Mesendoderm (in vitro differentiated cells): ENCODE measurements around the gene S100A7.

Experiments used
- DNase-seq: peaks from one replicate; pipeline ENCODE4 v3.0.0; 2013
- H2AK5ac ChIP-seq: 2 replicates; pipeline ENCODE4 v1.6.1; 2013; ENCODE audit warnings: low read length, inconsistent platforms
- H2BK120ac ChIP-seq: 2 replicates; pipeline ENCODE4 v1.6.1; 2013; ENCODE audit warnings: low read depth, mild to moderate bottlenecking, low read length, moderate library complexity, mixed read lengths
- H2BK15ac ChIP-seq: replicated peaks from 2 replicates; pipeline ENCODE4 v1.6.1; 2013; ENCODE audit warnings: low read depth, mild to moderate bottlenecking, moderate library complexity
- H2BK5ac ChIP-seq: 2 replicates; pipeline ENCODE4 v1.6.1; 2013; ENCODE audit warnings: low read length, inconsistent platforms
- H3K18ac ChIP-seq: 2 replicates; pipeline ENCODE4 v1.6.1; 2013; ENCODE audit warnings: mild to moderate bottlenecking, low read length, mixed read lengths
- H3K23ac ChIP-seq: one replicate; pipeline ENCODE4 v1.6.1; 2013; ENCODE audit warnings: low read length
- H3K27ac ChIP-seq: 2 replicates; pipeline ENCODE4 v1.5.1; 2013; ENCODE audit warnings: low read depth, mild to moderate bottlenecking, inconsistent platforms, low read length, moderate library complexity
- H3K27me3 ChIP-seq: 2 replicates; pipeline ENCODE4 v1.6.1; 2013; ENCODE audit warnings: low read length, control low read depth, mild to moderate bottlenecking, inconsistent platforms; ENCODE audit not compliant: insufficient read depth, poor library complexity
- H3K36me3 ChIP-seq: 2 replicates; pipeline ENCODE4 v1.6.1; 2013; ENCODE audit warnings: low read length, inconsistent platforms; ENCODE audit not compliant: control insufficient read depth, insufficient read depth
- H3K4ac ChIP-seq: one replicate; pipeline ENCODE4 v1.6.1; 2013; ENCODE audit warnings: low read depth, mild to moderate bottlenecking, low read length, moderate library complexity
- H3K4me1 ChIP-seq: 2 replicates; pipeline ENCODE4 v1.6.1; 2013; ENCODE audit warnings: low read depth, low read length, inconsistent platforms; ENCODE audit not compliant: control insufficient read depth
- H3K4me2 ChIP-seq: 2 replicates; pipeline ENCODE4 v1.6.1; 2013; ENCODE audit warnings: low read length
- H3K4me3 ChIP-seq: 2 replicates; pipeline ENCODE4 v1.5.1; 2013; ENCODE audit warnings: mild to moderate bottlenecking, low read length
- H3K56ac ChIP-seq: one replicate; pipeline ENCODE4 v1.6.1; 2013; ENCODE audit warnings: low read length
- H3K79me1 ChIP-seq: 2 replicates; pipeline ENCODE4 v1.6.1; 2013; ENCODE audit warnings: low read length, inconsistent platforms
- H3K79me2 ChIP-seq: 2 replicates; pipeline ENCODE4 v1.6.1; 2013; ENCODE audit warnings: mild to moderate bottlenecking, low read length; ENCODE audit not compliant: control insufficient read depth, insufficient read depth
- H3K9ac ChIP-seq: 2 replicates; pipeline ENCODE4 v1.6.1; 2013; ENCODE audit warnings: low read length, inconsistent platforms
- H4K5ac ChIP-seq: one replicate; pipeline ENCODE4 v1.6.1; 2013; ENCODE audit warnings: low read length
- H4K8ac ChIP-seq: one replicate; pipeline ENCODE4 v1.6.1; 2013; ENCODE audit warnings: low read depth, mild to moderate bottlenecking, control low read depth, low read length, moderate library complexity
- WGBS: extraction: QIAGEN DNeasy Blood & Tissue Kit; methylation state at CpG from one replicate; pipeline ENCODE4 v1.1.7; 2013; ENCODE audit warnings: low lambda C conversion rate, missing lambda C conversion rate; ENCODE audit not compliant: insufficient coverage; ENCODE audit errors: extremely low coverage; 5-methylcytosine and 5-hydroxymethylcytosine counted together

Gene S100A7

DNA sequence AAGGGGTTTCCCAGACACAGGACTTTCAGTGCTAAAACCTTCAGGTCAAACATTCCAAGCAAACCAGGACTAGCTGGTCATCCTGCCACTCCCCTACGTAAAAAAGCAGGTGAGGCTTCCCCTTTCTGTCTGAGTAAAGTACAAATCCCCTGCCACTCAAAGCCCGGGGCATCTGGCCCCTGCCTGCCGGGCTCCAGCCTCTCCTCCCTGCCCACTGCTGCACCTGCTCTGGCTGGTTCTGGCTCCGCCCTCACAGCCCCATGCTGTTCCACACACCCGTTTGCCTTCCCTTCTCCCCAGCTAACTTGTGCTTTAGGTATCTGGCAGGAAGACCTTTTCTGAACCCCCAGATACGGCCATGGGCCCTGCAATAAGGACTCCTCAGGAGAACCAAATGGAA lies 23.3 kb upstream of the S100A7 start:
- no peak overlapping the region for H3K9ac ChIP-seq
- H3K4me2 ChIP-seq = no peak overlapping the region
- H3K4me1 ChIP-seq = peaks cover under 1% of the 10 kb centered on the region
- H3K56ac ChIP-seq = no peak overlapping the region
- H2BK120ac ChIP-seq = no peak overlapping the region
- H3K79me1 ChIP-seq = no peaks in the 10 kb centered on the region
- no peak overlapping the region for H3K4ac ChIP-seq
- no peak overlapping the region for H3K4me3 ChIP-seq
- no peak overlapping the region for H3K27ac ChIP-seq
- no peak overlapping the region for H2BK5ac ChIP-seq
- H3K23ac ChIP-seq = no peak overlapping the region
- WGBS = no CpG with 5 or more reads among the region's 6 CpGs
- no peak overlapping the region for H2AK5ac ChIP-seq
- no peak for DNase-seq
- H3K27me3 ChIP-seq = no peaks in the 10 kb centered on the region
- H2BK15ac ChIP-seq = no peak overlapping the region
- no peaks in the 10 kb centered on the region for H3K79me2 ChIP-seq
- H4K5ac ChIP-seq = no peak overlapping the region
- no peaks in the 10 kb centered on the region for H3K36me3 ChIP-seq
- no peak overlapping the region for H4K8ac ChIP-seq
- no peak overlapping the region for H3K18ac ChIP-seq

DNA sequence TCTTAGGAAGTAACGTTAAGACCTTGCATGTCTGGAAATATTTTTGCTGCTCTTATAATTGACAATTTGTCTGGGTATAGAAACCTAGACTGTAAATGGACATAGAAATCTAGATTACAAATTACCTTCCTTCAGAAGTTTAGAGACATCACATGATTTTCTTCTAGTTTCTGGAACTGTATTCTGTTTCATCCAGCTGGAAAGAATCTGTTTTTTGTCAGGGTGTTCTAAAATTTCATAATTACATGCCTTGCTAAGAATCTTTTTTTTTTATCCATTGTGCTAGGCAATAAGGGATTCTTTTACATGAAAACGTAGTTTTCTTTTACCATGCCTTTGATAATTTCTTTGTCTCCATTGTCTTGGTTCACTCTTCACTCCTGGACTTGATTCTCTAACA lies 20.7 kb upstream of the S100A7 start:
- H4K5ac ChIP-seq = no peak overlapping the region
- H3K27ac ChIP-seq = no peak overlapping the region
- DNase-seq = no peak
- no peak overlapping the region for H2BK15ac ChIP-seq
- peaks cover 4% of the 10 kb centered on the region for H3K4me1 ChIP-seq
- no peak overlapping the region for H4K8ac ChIP-seq
- H2BK5ac ChIP-seq = no peak overlapping the region
- H3K79me2 ChIP-seq = no peaks in the 10 kb centered on the region
- no peak overlapping the region for H2AK5ac ChIP-seq
- no peaks in the 10 kb centered on the region for H3K27me3 ChIP-seq
- no CpG with 5 or more reads among the region's 2 CpGs for WGBS
- no peak overlapping the region for H3K4ac ChIP-seq
- H3K23ac ChIP-seq = no peak overlapping the region
- H3K18ac ChIP-seq = no peak overlapping the region
- no peaks in the 10 kb centered on the region for H3K79me1 ChIP-seq
- H3K36me3 ChIP-seq = no peaks in the 10 kb centered on the region
- H3K9ac ChIP-seq = no peak overlapping the region
- H3K4me2 ChIP-seq = no peak overlapping the region
- no peak overlapping the region for H2BK120ac ChIP-seq
- no peak overlapping the region for H3K4me3 ChIP-seq
- H3K56ac ChIP-seq = no peak overlapping the region

DNA sequence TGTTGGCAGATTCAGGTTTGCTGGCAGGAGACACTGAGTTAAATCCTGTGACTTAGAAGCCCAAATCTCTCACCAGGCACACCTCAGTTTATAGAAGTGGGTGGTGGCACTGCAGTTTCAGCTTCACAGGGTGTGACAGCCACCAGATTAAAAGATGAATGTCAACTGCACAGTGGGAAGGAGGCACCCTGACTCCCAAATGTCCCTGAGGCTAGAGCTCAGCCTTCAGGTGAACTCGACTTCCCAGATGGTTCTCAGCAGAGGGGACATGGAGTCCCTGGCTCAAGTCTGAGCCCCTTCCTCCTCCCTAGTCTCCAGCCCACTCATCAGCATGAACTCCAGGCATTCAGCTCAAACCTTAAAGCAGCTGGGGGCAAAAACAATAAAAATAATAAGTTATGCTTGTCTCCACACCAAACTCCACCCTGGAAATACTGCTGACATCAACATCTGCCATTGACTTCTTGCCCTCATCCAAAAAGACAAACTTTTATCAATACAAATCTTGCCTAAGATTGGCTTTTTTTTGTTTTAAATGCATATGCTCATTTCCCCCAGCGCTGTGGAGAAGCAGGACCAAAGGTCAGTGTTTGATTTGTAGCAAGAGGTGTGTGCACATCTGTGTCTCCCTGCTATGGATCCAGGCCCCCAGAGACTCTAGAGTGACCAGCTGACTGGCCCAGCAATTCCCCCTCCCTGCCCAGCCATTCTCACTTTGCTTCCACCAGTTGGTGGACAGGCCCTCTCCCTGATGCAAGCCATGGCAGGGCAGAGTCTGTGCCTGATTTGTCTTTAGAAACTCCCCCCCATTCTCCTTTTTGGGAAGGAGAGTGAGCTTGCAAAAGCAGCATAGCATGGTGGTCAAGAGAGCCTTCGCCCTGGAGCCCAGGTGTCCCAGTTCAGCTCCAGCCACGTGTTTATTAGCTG lies 18.5 kb upstream of the S100A7 start:
- H3K27me3 ChIP-seq = no peaks in the 10 kb centered on the region
- no peak overlapping the region for H3K4ac ChIP-seq
- H3K18ac ChIP-seq = no peak overlapping the region
- H4K8ac ChIP-seq = no peak overlapping the region
- no peaks in the 10 kb centered on the region for H3K36me3 ChIP-seq
- no peak overlapping the region for H3K23ac ChIP-seq
- H3K27ac ChIP-seq = no peak overlapping the region
- H4K5ac ChIP-seq = no peak overlapping the region
- no peaks in the 10 kb centered on the region for H3K79me1 ChIP-seq
- WGBS = no CpG with 5 or more reads among the region's 4 CpGs
- H3K4me2 ChIP-seq = no peak overlapping the region
- no peak overlapping the region for H2BK120ac ChIP-seq
- no peak overlapping the region for H3K56ac ChIP-seq
- H3K79me2 ChIP-seq = no peaks in the 10 kb centered on the region
- peaks cover 4% of the 10 kb centered on the region for H3K4me1 ChIP-seq
- H3K4me3 ChIP-seq = no peak overlapping the region
- no peak overlapping the region for H2AK5ac ChIP-seq
- no peak overlapping the region for H3K9ac ChIP-seq
- H2BK5ac ChIP-seq = no peak overlapping the region
- DNase-seq = no peak
- no peak overlapping the region for H2BK15ac ChIP-seq

DNA sequence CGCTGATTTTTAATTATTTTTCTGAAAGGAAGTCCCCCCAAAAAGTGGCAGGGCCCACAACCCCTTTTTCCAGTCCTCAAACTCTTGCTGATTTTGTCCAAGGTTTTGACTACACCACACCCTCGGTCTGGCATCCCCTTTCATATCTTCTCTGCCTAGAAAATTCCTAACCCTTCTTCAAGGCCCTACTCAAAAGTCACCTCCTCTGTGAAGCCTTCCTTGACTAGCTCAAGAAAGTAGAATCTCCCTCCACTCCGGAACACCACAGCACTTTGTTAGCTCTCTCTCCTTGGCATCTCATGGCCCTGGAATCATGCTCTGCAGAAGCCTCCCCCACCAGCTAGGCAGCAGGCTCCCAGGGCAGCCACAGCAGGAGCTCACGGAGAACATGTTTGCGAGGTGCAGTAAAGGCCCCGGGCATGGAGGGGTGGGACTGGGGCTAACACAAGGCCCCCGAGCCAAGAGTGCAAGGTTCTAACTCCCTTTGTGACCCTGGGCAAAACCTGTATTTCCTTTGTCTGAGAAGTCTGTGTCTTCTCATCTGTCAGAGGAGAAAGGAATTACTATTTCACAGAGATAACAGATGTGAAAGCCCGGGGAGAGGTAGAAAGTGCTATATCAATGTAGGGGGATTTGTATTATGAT lies 17.7 kb upstream of the S100A7 start:
- no peaks in the 10 kb centered on the region for H3K27me3 ChIP-seq

DNA sequence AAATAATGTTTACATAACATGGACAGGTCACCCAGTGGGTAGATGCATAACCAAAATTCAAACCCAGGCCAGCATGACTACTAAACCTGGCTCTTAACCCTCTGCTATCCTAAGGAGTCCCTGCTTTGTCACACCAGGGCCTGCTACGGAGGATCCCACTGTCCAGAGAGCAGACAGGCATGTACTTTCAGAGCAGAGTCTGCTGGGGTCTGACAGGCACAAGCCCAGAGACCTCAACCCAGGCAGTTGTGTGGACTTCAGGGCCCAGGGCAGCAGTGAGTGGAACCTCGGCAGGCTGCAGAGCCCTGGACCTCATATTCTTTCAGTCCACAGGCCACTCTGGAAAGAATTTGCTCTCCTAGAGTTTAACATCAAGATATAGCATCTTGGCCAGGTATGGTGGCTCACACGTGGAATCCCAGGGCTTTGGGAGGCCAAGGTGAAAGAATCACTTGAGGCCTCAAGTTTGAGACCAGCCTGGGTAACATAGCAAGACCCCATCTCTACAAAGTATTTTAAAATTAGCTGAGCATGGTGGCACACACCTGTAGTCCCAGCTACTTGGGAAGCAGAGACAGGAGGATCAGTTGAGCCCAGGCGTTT lies 16.1 kb upstream of the S100A7 start:
- Histone ChIP-seq H2BK15ac (no peak overlapping the region), H3K79me1 (no peaks in the 10 kb centered on the region), H3K56ac (no peak overlapping the region), H3K4me3 (no peak overlapping the region), H4K5ac (no peak overlapping the region), H4K8ac (no peak overlapping the region), H3K9ac (no peak overlapping the region), H3K4me2 (no peak overlapping the region), H2BK120ac (no peak overlapping the region), H3K79me2 (no peaks in the 10 kb centered on the region), H2BK5ac (no peak overlapping the region), H2AK5ac (no peak overlapping the region), H3K36me3 (no peaks in the 10 kb centered on the region), H3K4ac (no peak overlapping the region), H3K4me1 (peaks cover 4% of the 10 kb centered on the region), H3K23ac (no peak overlapping the region), H3K27ac (no peak overlapping the region), H3K18ac (no peak overlapping the region), H3K27me3 (no peaks in the 10 kb centered on the region)
- no CpG with 5 or more reads among the region's 4 CpGs for WGBS
- DNase-seq = no peak

More for the DNA sequence above, 17.7 kb upstream of the S100A7 start:
- no peak overlapping the region for H2BK120ac ChIP-seq
- H3K79me2 ChIP-seq = no peaks in the 10 kb centered on the region
- no peak overlapping the region for H2AK5ac ChIP-seq
- H3K27ac ChIP-seq = no peak overlapping the region
- no peak overlapping the region for H3K4me2 ChIP-seq
- H3K9ac ChIP-seq = no peak overlapping the region
- H3K18ac ChIP-seq = no peak overlapping the region
- no peak overlapping the region for H2BK5ac ChIP-seq
- no peaks in the 10 kb centered on the region for H3K36me3 ChIP-seq
- H3K4me3 ChIP-seq = no peak overlapping the region
- no peak overlapping the region for H3K56ac ChIP-seq
- no peak overlapping the region for H4K5ac ChIP-seq
- H3K4ac ChIP-seq = no peak overlapping the region
- WGBS = no CpG with 5 or more reads among the region's 8 CpGs
- peak; percentile 43 for DNase-seq
- no peak overlapping the region for H4K8ac ChIP-seq
- H3K79me1 ChIP-seq = no peaks in the 10 kb centered on the region
- H3K23ac ChIP-seq = no peak overlapping the region
- H3K4me1 ChIP-seq = peaks cover 4% of the 10 kb centered on the region
- no peak overlapping the region for H2BK15ac ChIP-seq
